ENCODE data around the gene SPATA18.

GRCh38 chr4:52079659-52080058 is 28.6 kb downstream of the SPATA18 start:
- TF ChIP-seq CTCF (IDR thresholded peaks at IDR 0.05; ENCODE audit: insufficient read depth, low read length, poor library complexity, severe bottlenecking) (no peak), EZH2phosphoT487 (conservative IDR thresholded peaks at IDR 0.05; ENCODE audit: low read length) (no peak)
